Natural killer cell (primary cell): ENCODE data around the gene BTBD9. TPM values are rescaled to one million over a fixed set of nuclear protein-coding genes. Genes with fewer than 3 reads are reported as not detected.
A peak's percentile ranks its signal among the peaks of the same experiment; 100 is the strongest.

Experiments used
- ATAC-seq, 3 donors: fragments of 150-1000 bp in 2 of 3; fragments of 200-7000 bp in 1 of 3; cut with Tn5 transposase; 1 replicate in 1 of 3; 2 replicates in 2 of 3; pipeline ENCODE4 v1.10.0; 2021; ENCODE audit warnings: mild to moderate bottlenecking in 2 of 3, moderate library complexity in 2 of 3
- DNase-seq, 2 donors: peaks; one replicate each; pipeline versions ENCODE4 v3.0.0 to v3.0.0-alpha.2; 2013 to 2021; ENCODE audit warnings: mixed read lengths in 1 of 2
- H3K27ac ChIP-seq: one replicate; pipeline ENCODE4 v1.5.1; 2013; ENCODE audit warnings: mild to moderate bottlenecking, low read length
- H3K27me3 ChIP-seq: one replicate; pipeline ENCODE4 v1.6.1; 2013; ENCODE audit warnings: low read length; ENCODE audit not compliant: control insufficient read depth, insufficient read depth
- H3K36me3 ChIP-seq: one replicate; pipeline ENCODE4 v1.6.1; 2013; ENCODE audit warnings: low read length; ENCODE audit not compliant: control insufficient read depth, insufficient read depth
- H3K4me1 ChIP-seq: one replicate; pipeline ENCODE4 v1.6.1; 2013; ENCODE audit warnings: low read length; ENCODE audit not compliant: control insufficient read depth, insufficient read depth
- H3K4me3 ChIP-seq: one replicate; pipeline ENCODE4 v1.5.1; 2013; ENCODE audit warnings: low read length
- H3K9me3 ChIP-seq: one replicate; pipeline ENCODE4 v1.6.1; 2013; ENCODE audit warnings: low read length; ENCODE audit not compliant: control insufficient read depth, insufficient read depth
- H3K27ac Mint-ChIP-seq, 2 donors: one replicate each; pipeline ENCODE4 v1.8.0; 2022; ENCODE audit warnings: mild to moderate bottlenecking in 2 of 2, mixed read lengths in 2 of 2, moderate library complexity in 1 of 2
- H3K27me3 Mint-ChIP-seq, 2 donors: one replicate each; pipeline ENCODE4 v1.8.0; 2022; ENCODE audit warnings: low read depth in 2 of 2, mixed read lengths in 2 of 2
- H3K36me3 Mint-ChIP-seq: one replicate; pipeline ENCODE4 v1.8.0; 2022; ENCODE audit warnings: mixed read lengths
- H3K4me1 Mint-ChIP-seq, 2 donors: one replicate each; pipeline ENCODE4 v1.8.0; 2022; ENCODE audit warnings: mixed read lengths in 2 of 2
- H3K4me3 Mint-ChIP-seq: one replicate; pipeline ENCODE4 v1.8.0; 2022; ENCODE audit warnings: mild to moderate bottlenecking, moderate library complexity, mixed read lengths
- H3K9me3 Mint-ChIP-seq, 2 donors: one replicate each; pipeline ENCODE4 v1.8.0; 2022; ENCODE audit warnings: mixed read lengths in 2 of 2
- WGBS: methylation state at CpG from one replicate; pipeline ENCODE4 v1.1.7; 2013; ENCODE audit warnings: missing lambda C conversion rate; ENCODE audit not compliant: insufficient coverage; 5-methylcytosine and 5-hydroxymethylcytosine counted together
- intact Hi-C: fragments of 100-400 bp; cut with micrococcal nuclease; formaldehyde crosslinking; loops from one replicate; pipeline ENCODE4 v1.14.2; 2022
- total RNA-seq, 4 donors: library from RNA; stranded (reverse); fragments of 120-200 nt in 1 of 4; gene quantifications; one replicate each; pipeline versions ENCODE4 v1.2.3 to v1.2.4, GENCODE V29; 2013 to 2022
- TF ChIP-seq, protein P1 (sequence below): fragments of 200-600 bp; IDR thresholded peaks from one replicate; pipeline ENCODE4 v1.8.0; 2022; ENCODE audit warnings: antibody characterized with exemption

The BTBD9 gene
- total RNA-seq, 3 donors from 2014 or later (not counting 1 experiment from before 2014, with no cell fraction given), result 51.6 to 70.3 (median 54.3) TPM

DNA sequence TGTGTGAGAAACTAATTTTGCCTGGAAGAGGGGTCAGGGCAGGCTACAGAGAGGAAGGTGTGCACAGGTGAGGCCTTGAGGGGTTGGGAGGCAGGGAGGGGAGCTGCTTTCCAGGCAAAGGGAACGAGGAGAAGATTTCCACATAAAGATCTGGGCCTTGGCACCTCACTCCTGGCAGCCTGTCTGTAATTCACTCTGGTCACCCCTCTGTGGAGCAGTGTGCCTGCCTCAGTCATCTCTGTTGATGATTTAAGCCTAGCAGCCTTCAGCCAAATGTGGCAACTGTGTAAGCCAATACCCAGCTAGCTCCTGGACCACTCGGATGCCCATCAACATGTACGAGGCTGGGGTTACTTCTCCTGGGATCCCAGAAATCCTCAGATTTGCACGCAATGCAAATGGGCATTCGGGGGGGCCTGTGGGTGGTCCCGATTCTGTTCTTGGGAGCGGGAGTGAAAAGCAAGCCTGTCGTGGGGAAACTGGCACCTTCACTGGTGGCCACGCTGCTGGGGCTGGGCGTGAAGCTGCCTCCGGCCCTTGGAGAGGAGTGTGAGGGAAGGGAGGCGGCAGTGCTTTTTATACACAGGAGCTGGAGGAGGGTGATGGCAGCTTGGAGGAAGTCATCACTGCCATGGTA lies 459.8 kb downstream of the BTBD9 start:
- H3K4me3 Mint-ChIP-seq, result no peak overlapping the region
- H3K27me3 ChIP-seq, result no peaks in the 10 kb centered on the region
- no peak overlapping the region for H3K27ac Mint-ChIP-seq
- H3K27me3 Mint-ChIP-seq, result no peaks in the 10 kb centered on the region
- no peaks in the 10 kb centered on the region for H3K36me3 Mint-ChIP-seq
- intact Hi-C loops, result no loop called here
- ATAC-seq (no peak), DNase-seq (no peak)
- WGBS, result 94% methylated on average over 12 of the region's 12 CpGs
- H3K4me1 ChIP-seq, result no peaks in the 10 kb centered on the region
- no peaks in the 10 kb centered on the region for H3K9me3 Mint-ChIP-seq
- H3K36me3 ChIP-seq, result no peaks in the 10 kb centered on the region
- H3K27ac ChIP-seq, result no peak overlapping the region
- H3K4me1 Mint-ChIP-seq, result peaks cover 0 to 17% of the 10 kb centered on the region in 2 donors
- no peaks in the 10 kb centered on the region for H3K9me3 ChIP-seq
- H3K4me3 ChIP-seq, result no peak overlapping the region
- TF ChIP-seq, protein P1, sequence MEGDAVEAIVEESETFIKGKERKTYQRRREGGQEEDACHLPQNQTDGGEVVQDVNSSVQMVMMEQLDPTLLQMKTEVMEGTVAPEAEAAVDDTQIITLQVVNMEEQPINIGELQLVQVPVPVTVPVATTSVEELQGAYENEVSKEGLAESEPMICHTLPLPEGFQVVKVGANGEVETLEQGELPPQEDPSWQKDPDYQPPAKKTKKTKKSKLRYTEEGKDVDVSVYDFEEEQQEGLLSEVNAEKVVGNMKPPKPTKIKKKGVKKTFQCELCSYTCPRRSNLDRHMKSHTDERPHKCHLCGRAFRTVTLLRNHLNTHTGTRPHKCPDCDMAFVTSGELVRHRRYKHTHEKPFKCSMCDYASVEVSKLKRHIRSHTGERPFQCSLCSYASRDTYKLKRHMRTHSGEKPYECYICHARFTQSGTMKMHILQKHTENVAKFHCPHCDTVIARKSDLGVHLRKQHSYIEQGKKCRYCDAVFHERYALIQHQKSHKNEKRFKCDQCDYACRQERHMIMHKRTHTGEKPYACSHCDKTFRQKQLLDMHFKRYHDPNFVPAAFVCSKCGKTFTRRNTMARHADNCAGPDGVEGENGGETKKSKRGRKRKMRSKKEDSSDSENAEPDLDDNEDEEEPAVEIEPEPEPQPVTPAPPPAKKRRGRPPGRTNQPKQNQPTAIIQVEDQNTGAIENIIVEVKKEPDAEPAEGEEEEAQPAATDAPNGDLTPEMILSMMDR, result no peak

DNA sequence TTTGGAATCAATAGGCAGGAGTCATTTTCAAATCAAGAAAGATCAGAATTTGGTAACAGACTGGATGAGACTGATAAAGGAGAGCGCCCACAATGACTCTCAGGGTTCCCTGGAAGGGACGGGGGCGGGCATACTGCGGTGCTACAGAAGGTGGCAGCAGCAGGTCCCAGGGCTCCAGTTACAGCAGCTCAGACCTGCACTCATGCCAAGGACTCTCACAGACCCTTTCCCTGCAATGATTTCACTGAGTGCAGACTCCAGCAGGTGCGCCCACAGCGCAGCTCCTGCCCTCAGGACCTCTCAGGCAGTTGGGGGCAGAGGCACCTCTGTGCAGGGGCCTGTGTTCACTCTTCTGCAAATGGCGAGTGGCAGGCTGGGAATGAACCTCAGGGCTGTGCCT lies 460.4 kb downstream of the BTBD9 start:
- Mint-ChIP-seq H3K27me3 (no peaks in the 10 kb centered on the region), H3K4me3 (no peak overlapping the region), H3K27ac (no peak overlapping the region), H3K36me3 (no peaks in the 10 kb centered on the region), H3K4me1 (peaks cover 0 to 17% of the 10 kb centered on the region in 2 donors), H3K9me3 (no peaks in the 10 kb centered on the region)
- no peaks in the 10 kb centered on the region for H3K9me3 ChIP-seq
- TF ChIP-seq, protein P1, result no peak
- H3K27ac ChIP-seq, result no peak overlapping the region
- intact Hi-C loops, result no loop called here
- no peaks in the 10 kb centered on the region for H3K4me1 ChIP-seq
- no peak overlapping the region for H3K4me3 ChIP-seq
- H3K36me3 ChIP-seq, result no peaks in the 10 kb centered on the region
- DNase-seq, result no peak
- ATAC-seq, result no peak
- 95% methylated on average over 7 of the region's 7 CpGs for WGBS
- H3K27me3 ChIP-seq, result no peaks in the 10 kb centered on the region

DNA sequence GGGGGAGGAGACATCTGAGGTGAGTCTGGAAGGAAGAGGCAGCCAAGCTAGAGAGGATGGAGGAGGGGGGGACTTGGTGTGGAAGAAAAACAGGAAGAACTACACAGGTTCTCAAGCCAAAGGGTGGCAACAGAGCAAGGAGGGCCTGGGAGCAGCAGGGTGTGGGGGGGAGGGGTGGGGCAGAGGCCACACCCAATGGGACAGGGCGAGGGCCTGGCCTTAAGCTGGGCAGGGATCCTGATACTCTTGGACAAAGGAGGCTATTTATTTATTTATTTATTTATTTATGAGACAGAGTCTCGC lies 461.2 kb downstream of the BTBD9 start:
- Histone ChIP-seq H3K4me3 (no peak overlapping the region), H3K9me3 (no peaks in the 10 kb centered on the region), H3K4me1 (no peaks in the 10 kb centered on the region), H3K27me3 (no peaks in the 10 kb centered on the region), H3K36me3 (no peaks in the 10 kb centered on the region), H3K27ac (no peak overlapping the region)
- Mint-ChIP-seq H3K27me3 (no peaks in the 10 kb centered on the region), H3K4me1 (peaks cover 0 to 17% of the 10 kb centered on the region in 2 donors), H3K9me3 (no peaks in the 10 kb centered on the region), H3K36me3 (no peaks in the 10 kb centered on the region), H3K27ac (peak overlapping the region in 1 of 2 donors; percentile 33), H3K4me3 (no peak overlapping the region)
- 100% methylated on average over 1 of the region's 2 CpGs for WGBS
- DNase-seq (no peak), ATAC-seq (no peak)
- TF ChIP-seq, protein P1, result no peak
- intact Hi-C loops, result no loop called here
